Endothelial cell of umbilical vein (primary cell): Measurements from ENCODE around the gene LILRA2. TPM values are rescaled to one million over a fixed set of nuclear protein-coding genes. Genes with fewer than 3 reads are reported as not detected.

Source experiments
- BruUV-seq: library from RNA; stranded (reverse); fragments of 400-500 nt; replicated peaks from 2 replicates; lab custom pipeline; 2021; lab: Mats Ljungman, UMichigan
- CTCF ChIA-PET: fragments of 300-600, 350-600 bp; sonication (Branson Sonifier 250); formaldehyde crosslinking; loops from one replicate; lab custom pipeline; 2021; ENCODE audit warnings: antibody characterized with exemption, inconsistent platforms; lab: Charles Lee
- POLR2A ChIA-PET: fragments of 300-600, 350-600 bp; sonication (Branson Sonifier 250); formaldehyde crosslinking; loops from one replicate; lab custom pipeline; 2021; ENCODE audit warnings: antibody characterized with exemption, inconsistent platforms; lab: Charles Lee
- DNase-seq: peaks from one replicate; pipeline ENCODE4 v3.0.0-alpha.2; 2011; ENCODE audit warnings: low read depth, low spot score
- FAIRE-seq: peaks from 2 replicates; lab custom pipeline; 2011; peaks lifted over from hg19 to GRCh38; lab: Jason Lieb, UNC
- H2AFZ ChIP-seq: 2 replicates; pipeline ENCODE4 v1.6.0; 2012; ENCODE audit warnings: low read depth, low read length, control low read depth, inconsistent platforms
- H3K27ac ChIP-seq: 2 replicates; pipeline ENCODE4 v1.5.1; 2011; ENCODE audit warnings: low read depth, mild to moderate bottlenecking, control low read depth, low read length, moderate library complexity; ENCODE audit not compliant: insufficient read depth
- H3K27me3 ChIP-seq, 2 experiments: 2 replicates each; pipeline versions ENCODE4 v1.6.0 to v1.6.1; 2011; ENCODE audit warnings: low read length in 2 of 2, mixed read lengths in 1 of 2; ENCODE audit not compliant: control insufficient read depth in 2 of 2, insufficient read depth in 2 of 2
- H3K36me3 ChIP-seq, 2 experiments: 2 replicates in 1 of 2; 3 replicates in 1 of 2; pipeline ENCODE4 v1.5.1; 2011; ENCODE audit warnings: low read length in 2 of 2, mild to moderate bottlenecking in 1 of 2, moderate library complexity in 1 of 2; ENCODE audit not compliant: control insufficient read depth in 2 of 2, insufficient read depth in 2 of 2; ENCODE audit errors: extremely low read depth in 1 of 2
- H3K4me1 ChIP-seq: 3 replicates; pipeline ENCODE4 v1.5.1; 2011; ENCODE audit warnings: mild to moderate bottlenecking, low read length; ENCODE audit not compliant: control insufficient read depth, insufficient read depth; ENCODE audit errors: extremely low read depth
- H3K4me2 ChIP-seq: 2 replicates; pipeline ENCODE4 v1.6.1; 2011; ENCODE audit warnings: low read length, control low read depth, mixed read lengths; ENCODE audit not compliant: insufficient read depth
- H3K4me3 ChIP-seq, 3 experiments: fragments of 200-600 bp in 1 of 3; sonication (generic), shearing (Covaris generic) in 1 of 3; replicated peaks in 1 of 3; 2 replicates each; pipeline ENCODE4 v1.5.1; 2011 to 2016; ENCODE audit warnings: control low read depth in 3 of 3, low read length in 3 of 3, mild to moderate bottlenecking in 2 of 3, inconsistent platforms in 1 of 3, low read depth in 1 of 3, moderate library complexity in 1 of 3; ENCODE audit not compliant: insufficient read depth in 1 of 3
- H3K79me2 ChIP-seq: 2 replicates; pipeline ENCODE4 v1.6.0; 2012; ENCODE audit warnings: low read length, inconsistent platforms; ENCODE audit not compliant: control insufficient read depth, insufficient read depth
- H3K9ac ChIP-seq: replicated peaks from 2 replicates; pipeline ENCODE3; 2011; ENCODE audit warnings: low read length, control low read depth; ENCODE audit not compliant: insufficient read depth; ENCODE audit errors: extremely low read depth
- H3K9me1 ChIP-seq: replicated peaks from 3 replicates; pipeline ENCODE4 v1.6.0; 2011; ENCODE audit warnings: mild to moderate bottlenecking, low read length; ENCODE audit not compliant: control insufficient read depth, insufficient read depth; ENCODE audit errors: extremely low read depth
- H3K9me3 ChIP-seq: replicated peaks from 2 replicates; pipeline ENCODE4 v1.5.1; 2012; ENCODE audit warnings: low read length, inconsistent platforms; ENCODE audit not compliant: control insufficient read depth, insufficient read depth
- H4K20me1 ChIP-seq: replicated peaks from 2 replicates; pipeline ENCODE3; 2011; ENCODE audit warnings: mild to moderate bottlenecking, low read length; ENCODE audit not compliant: control insufficient read depth, insufficient read depth; ENCODE audit errors: extremely low read depth
- EZH2 ChIP-seq: IDR thresholded peaks from 2 replicates; pipeline ENCODE4 v1.6.1; 2012; ENCODE audit warnings: borderline replicate concordance, low read depth, mild to moderate bottlenecking, moderate library complexity, low read length, inconsistent platforms; ENCODE audit not compliant: severe bottlenecking
- JUN ChIP-seq: IDR thresholded peaks from 2 replicates; pipeline ENCODE4 v1.6.1; 2011; ENCODE audit warnings: borderline replicate concordance, low read depth; ENCODE audit not compliant: insufficient read length, insufficient read depth
- MYC ChIP-seq: IDR thresholded peaks from one replicate; pipeline ENCODE4 v1.6.1; 2011; ENCODE audit warnings: mild to moderate bottlenecking, low read depth, low read length
- POLR2A ChIP-seq: IDR thresholded peaks from 2 replicates; pipeline ENCODE4 v1.6.1; 2012; ENCODE audit warnings: low read depth, mild to moderate bottlenecking, control low read depth, low read length
- POLR2AphosphoS5 ChIP-seq: IDR thresholded peaks from 2 replicates; pipeline ENCODE4 v1.6.1; 2012; ENCODE audit warnings: low read depth, mild to moderate bottlenecking, control low read depth, low read length, moderate library complexity; ENCODE audit not compliant: insufficient read depth
- dilution Hi-C: fragments of 300-500 bp; cut with MboI; formaldehyde crosslinking; loops from one replicate; pipeline ENCODE4 v1.15.0; 2019; ENCODE audit warnings: low sequenced_read_pairs; ENCODE audit not compliant: extremely low pct_ligation_motif_present
- intact Hi-C: fragments of 100-400 bp; cut with micrococcal nuclease; formaldehyde crosslinking; loops from one replicate; pipeline ENCODE4 v1.10.0; 2022
- polyA plus RNA-seq, 4 experiments: library from polyadenylated mRNA; depleted of rRNA in 3 of 4; stranded (reverse) in 3 of 4; unstranded in 1 of 4; fragments of >200 nt; gene quantifications; 2 replicates each; pipeline versions ENCODE4 v1.2.1 to v1.2.3, GENCODE V29; 2011 to 2012; ENCODE audit warnings: missing spikeins in 1 of 4
- total RNA-seq: library from RNA; stranded (reverse); gene quantifications from 2 replicates; pipeline ENCODE4 v1.2.3, GENCODE V29; 2021
- TF ChIP-seq, protein P1 (sequence below), 2 donors: IDR thresholded peaks; 1 replicate in 1 of 2; 2 replicates in 1 of 2; pipeline ENCODE4 v1.5.1; 2011; ENCODE audit warnings: low read length in 2 of 2, mild to moderate bottlenecking in 2 of 2, moderate library complexity in 2 of 2, control low read depth in 1 of 2, inconsistent platforms in 1 of 2, low read depth in 1 of 2; ENCODE audit not compliant: insufficient read depth in 1 of 2; ENCODE audit errors: extremely low read depth in 1 of 2

The LILRA2 gene
- total and polyA plus RNA-seq, 2 donors (not counting 3 experiments of a cell fraction or from before 2014, with no cell fraction given): not detected

DNA sequence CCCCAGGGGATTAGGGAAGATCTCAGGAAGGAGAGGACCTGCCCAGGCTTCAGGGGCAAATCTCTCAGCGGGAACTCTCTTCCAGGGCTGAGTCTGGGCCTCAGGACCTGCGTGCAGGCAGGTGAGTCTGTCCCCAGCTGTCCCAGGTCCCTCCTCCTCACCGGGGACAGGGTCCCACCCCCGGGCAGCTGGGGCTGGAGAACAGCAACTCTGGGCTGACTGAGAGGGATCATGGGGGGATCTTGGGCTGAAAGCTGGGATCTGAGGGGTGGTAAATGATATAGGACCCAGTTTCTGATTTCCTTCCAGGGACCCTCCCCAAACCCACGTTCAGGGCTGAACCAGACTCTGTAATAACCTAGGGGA lies 34.2 kb downstream of the LILRA2 start:
- H2AFZ ChIP-seq: no peak overlapping the region
- DNase-seq: no peak
- H3K4me1 ChIP-seq: no peaks in the 10 kb centered on the region
- H4K20me1 ChIP-seq: no peaks in the 10 kb centered on the region
- dilution Hi-C loops (no loop called here), intact Hi-C loops (no loop called here)
- H3K9ac ChIP-seq: no peak overlapping the region
- H3K9me1 ChIP-seq: no peaks in the 10 kb centered on the region
- no peaks in the 10 kb centered on the region for H3K27me3 ChIP-seq
- no peak for TF ChIP-seq POLR2A
- no peak for TF ChIP-seq EZH2
- no peak for TF ChIP-seq POLR2AphosphoS5
- no peak for TF ChIP-seq MYC
- no peaks in the 10 kb centered on the region for H3K36me3 ChIP-seq
- CTCF ChIA-PET: no interaction called here
- FAIRE-seq: no peak
- H3K4me3 ChIP-seq: no peak overlapping the region
- POLR2A ChIA-PET: no interaction called here
- H3K4me2 ChIP-seq: no peak overlapping the region
- H3K9me3 ChIP-seq: no peaks in the 10 kb centered on the region
- H3K79me2 ChIP-seq: no peaks in the 10 kb centered on the region
- no peak overlapping the region for H3K27ac ChIP-seq
- no TSS peak for BruUV-seq

DNA sequence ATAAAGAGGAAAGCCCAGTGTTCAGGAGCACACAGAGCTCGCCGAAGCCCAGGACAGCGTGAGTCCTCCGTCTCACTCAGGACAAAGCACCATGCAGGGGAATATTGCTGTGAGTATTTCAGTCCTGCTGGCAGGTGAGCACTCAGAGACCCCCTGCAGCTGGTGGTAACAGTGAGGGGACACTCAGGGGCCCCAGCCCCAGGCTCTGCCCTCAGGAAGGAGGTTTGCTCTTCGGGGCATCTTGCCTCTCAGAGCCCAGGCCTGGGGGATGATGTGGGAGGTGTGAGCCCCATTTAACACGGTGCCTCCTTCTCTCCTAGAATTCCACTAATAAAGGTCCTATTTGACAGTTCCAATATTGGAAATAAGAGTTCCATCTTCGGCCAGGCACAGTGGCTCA lies 34.6 kb downstream of the LILRA2 start:
- Histone ChIP-seq H3K36me3 (no peaks in the 10 kb centered on the region), H3K9me3 (no peaks in the 10 kb centered on the region), H3K27me3 (no peaks in the 10 kb centered on the region), H3K4me1 (no peaks in the 10 kb centered on the region), H3K79me2 (no peaks in the 10 kb centered on the region), H2AFZ (no peak overlapping the region), H3K9me1 (no peaks in the 10 kb centered on the region), H3K4me2 (no peak overlapping the region), H3K4me3 (no peak overlapping the region), H4K20me1 (no peaks in the 10 kb centered on the region), H3K9ac (no peak overlapping the region), H3K27ac (no peak overlapping the region)
- dilution Hi-C loops (no loop called here), intact Hi-C loops (no loop called here)
- ChIA-PET POLR2A (no interaction called here), CTCF (no interaction called here)
- no peak for FAIRE-seq
- no TSS peak for BruUV-seq
- TF ChIP-seq MYC (no peak), EZH2 (no peak), POLR2AphosphoS5 (no peak), JUN (no peak)
- TF ChIP-seq, protein P1, sequence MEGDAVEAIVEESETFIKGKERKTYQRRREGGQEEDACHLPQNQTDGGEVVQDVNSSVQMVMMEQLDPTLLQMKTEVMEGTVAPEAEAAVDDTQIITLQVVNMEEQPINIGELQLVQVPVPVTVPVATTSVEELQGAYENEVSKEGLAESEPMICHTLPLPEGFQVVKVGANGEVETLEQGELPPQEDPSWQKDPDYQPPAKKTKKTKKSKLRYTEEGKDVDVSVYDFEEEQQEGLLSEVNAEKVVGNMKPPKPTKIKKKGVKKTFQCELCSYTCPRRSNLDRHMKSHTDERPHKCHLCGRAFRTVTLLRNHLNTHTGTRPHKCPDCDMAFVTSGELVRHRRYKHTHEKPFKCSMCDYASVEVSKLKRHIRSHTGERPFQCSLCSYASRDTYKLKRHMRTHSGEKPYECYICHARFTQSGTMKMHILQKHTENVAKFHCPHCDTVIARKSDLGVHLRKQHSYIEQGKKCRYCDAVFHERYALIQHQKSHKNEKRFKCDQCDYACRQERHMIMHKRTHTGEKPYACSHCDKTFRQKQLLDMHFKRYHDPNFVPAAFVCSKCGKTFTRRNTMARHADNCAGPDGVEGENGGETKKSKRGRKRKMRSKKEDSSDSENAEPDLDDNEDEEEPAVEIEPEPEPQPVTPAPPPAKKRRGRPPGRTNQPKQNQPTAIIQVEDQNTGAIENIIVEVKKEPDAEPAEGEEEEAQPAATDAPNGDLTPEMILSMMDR (IDR thresholded peaks at IDR 0.05; ENCODE audit: extremely low read depth in 1 of 2, insufficient read depth in 1 of 2, low read depth in 1 of 2, low read length in 2 of 2): no peak
- DNase-seq: no peak
